ENCODE measurements around the gene PRDM5.

DNA sequence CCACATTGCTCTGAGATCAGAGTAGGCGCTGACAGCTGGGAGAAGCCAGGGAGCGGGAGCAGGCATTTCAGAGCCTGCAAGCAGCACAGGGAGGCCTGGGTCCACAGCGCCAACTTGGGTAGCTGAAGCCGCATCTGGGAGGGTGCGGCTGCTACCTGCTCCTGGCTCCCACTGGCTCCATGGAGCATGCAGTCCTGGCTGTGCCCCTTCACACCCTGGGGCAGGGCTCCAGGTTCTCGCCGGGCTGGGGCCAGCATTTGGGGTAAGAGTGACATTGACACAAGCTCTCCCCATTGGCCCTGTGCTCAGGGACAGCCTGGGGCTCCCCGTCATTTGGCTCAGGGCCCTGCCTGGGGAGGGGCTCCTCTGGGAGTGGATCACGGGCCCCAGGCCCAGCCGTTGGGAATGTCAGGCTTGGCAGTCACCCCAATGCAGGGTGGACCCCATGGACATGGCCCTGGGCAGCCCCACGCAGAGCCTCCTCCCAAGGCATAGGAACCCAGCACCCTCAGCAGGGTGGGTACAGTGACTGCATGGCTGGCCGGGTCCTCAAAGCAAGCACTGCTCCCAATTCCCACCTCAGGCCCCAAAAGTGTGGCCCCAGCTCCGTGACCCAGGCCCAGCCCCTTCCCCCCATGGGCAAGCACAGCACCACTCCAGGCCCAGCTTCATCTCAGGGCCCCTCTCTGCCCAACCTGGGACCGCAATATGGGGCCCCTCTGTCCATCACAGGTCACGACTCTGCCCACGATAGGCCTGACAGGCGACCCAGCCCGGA, 82.4 kb downstream of the PRDM5 start:
- TF ChIP-seq MTA2 (IDR thresholded peaks at IDR 0.05; ENCODE audit: low read depth) (no peak), EP300 (IDR thresholded peaks at IDR 0.05; ENCODE audit: low read length) (no peak), KLF1 (tag; IDR thresholded peaks at IDR 0.05) (no peak), ELF2 (CRISPR knock-in tag; IDR thresholded peaks at IDR 0.05) (no peak)
- TF ChIP-seq, protein P1, sequence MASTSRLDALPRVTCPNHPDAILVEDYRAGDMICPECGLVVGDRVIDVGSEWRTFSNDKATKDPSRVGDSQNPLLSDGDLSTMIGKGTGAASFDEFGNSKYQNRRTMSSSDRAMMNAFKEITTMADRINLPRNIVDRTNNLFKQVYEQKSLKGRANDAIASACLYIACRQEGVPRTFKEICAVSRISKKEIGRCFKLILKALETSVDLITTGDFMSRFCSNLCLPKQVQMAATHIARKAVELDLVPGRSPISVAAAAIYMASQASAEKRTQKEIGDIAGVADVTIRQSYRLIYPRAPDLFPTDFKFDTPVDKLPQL (IDR thresholded peaks at IDR 0.05; ENCODE audit: extremely low read depth, insufficient read length), result no peak
